CD4-positive, alpha-beta T cell treated with Interleukin-10 for 1 hour (primary cell): ENCODE measurements around the gene ASL.
"Not testable (repeated sequence)": the region's sequence is repeated elsewhere in the genome, so short reads cannot be mapped to it uniquely, and the experiment has no call there.

ENCODE experiments used
- DNase-seq: peaks from one replicate; pipeline ENCODE4 v3.0.0-alpha.2; 2020

ASL gene

DNA sequence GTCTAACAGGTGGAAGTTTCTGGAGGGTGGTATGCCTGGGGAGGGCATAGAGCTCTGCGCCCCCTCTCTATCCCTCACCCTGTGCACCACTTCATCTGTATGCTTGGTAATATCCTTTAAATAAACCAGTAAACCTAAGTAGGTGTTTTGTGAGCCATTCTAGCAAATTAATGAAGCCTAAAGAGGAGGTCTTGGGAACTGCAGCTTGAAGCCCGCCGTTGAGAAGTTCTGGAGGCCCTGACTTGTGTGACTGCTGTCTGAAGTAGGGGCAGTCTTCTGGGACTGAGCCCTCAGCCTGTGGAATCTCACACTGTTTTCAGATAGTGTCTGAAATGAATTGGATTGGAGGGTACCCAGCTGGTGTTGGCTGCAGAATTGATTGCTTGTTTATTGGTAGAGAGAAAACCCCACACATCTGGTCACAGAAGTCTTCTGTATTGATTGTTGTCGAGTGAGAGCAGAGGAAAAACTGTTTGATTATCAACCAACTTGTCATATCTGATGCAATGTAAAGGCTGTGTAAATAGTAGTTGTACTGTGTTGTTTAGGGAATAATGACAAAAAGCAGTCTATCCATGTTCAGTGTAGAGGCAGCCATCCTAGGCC, 43.7 kb downstream of the ASL start:
- no peak for DNase-seq

DNA sequence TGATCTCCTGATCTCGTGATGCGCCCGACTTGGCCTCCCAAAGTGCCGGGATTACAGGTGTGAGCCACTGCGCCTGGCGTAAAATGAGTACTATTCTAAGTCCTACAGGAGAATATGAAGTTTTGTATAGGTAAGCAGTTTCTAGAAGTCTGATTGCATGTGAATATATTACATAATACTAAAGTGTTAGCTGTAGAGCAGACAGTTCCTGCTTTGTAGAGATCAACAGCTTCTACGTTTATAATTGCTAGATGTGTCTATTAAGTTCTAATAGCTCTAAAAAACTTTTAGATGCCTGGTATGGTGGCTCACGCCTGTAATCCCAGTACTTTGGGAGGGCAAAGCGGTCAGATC, 47.5 kb downstream of the ASL start:
- no peak for DNase-seq

DNA sequence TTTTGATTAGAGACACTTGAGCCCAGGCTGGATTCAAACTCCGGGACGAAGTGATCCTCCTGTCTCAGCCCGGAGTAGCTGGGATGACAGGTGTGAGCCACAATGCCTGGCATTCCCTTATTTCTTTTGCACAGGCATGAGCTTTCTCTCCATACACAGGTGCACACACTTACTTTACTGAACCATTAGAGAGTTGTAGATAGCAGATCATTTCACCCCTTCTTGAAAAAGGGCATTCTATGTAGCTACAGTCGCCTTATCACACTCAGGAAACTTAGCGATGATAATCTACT, 48.9 kb downstream of the ASL start:
- not testable (repeated sequence) for DNase-seq

DNA sequence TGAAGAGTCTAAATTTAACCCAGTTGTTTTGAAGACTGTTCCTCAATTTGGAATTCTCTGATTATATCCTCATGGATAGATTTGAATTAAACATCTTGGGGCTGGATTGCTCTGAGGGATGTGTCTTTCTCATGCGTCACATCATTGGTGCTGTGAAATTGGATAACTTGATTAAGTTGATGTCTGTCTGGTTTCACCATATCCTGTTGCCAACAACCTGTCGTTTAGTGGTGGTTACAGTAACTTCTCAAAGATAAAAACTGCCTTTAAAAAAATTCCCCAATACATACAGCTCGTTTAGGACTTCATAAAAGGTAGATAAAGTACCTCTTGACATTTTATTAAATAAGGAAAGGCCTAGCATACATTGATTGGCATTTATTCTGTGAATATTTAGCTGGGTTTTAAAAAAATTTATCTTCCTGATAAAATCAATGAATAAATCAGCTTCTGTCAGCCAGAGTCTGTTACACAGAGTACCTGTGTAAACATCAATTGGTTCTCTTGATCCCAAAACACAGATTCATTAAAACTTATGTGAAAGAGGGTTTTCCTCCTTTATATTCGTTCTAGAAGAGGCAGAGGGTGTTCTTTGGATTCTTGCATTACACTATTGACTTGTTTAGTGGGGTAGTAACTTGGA, 49.6 kb downstream of the ASL start:
- DNase-seq, result peak; percentile 30

DNA sequence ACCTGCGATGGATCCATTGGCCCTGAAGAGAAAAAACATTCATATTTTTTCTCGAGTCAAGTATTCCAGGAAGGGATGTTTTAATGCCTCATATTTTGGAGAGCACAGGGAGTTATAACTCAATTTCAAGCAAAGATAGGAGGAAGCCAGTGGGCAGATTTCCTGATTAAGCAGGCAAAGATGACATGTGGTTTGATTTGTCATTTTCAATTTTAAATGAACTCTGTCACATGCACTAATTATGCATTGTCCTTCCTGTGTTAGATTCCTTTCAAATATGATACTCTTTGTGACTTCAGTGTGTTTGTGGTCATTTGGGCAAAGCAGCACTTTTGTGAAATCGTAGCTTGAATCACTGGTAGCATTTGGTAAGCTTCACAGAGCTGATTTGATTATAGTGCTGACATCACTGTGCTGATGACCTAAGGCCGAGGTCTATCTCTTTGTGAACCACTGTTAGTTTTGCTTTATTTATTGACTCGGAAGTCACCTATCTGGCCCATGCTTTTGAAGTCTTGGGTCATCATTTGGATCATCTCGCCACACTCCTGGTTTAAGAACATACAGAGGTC, 50.2 kb downstream of the ASL start:
- peak; percentile 26 for DNase-seq

DNA sequence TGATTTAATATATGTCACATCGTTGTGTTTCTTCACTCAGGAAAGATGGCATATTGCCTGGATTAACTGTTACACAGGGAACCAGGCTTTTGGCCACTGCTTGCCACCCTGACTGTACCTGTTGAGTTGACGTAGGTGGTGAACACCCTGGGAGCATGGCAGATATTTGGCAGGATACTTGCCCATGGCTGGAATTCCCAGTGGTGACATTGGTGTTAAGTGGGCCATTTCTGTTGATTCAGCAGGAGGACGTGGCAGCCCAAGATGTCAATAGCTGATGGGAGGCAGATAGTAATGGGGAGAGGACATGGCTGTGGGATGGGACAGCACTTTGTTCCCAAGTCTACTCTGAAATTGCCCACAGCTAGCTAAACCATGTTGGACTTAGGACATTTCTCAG, 51.6 kb downstream of the ASL start:
- DNase-seq, result not testable (repeated sequence)

DNA sequence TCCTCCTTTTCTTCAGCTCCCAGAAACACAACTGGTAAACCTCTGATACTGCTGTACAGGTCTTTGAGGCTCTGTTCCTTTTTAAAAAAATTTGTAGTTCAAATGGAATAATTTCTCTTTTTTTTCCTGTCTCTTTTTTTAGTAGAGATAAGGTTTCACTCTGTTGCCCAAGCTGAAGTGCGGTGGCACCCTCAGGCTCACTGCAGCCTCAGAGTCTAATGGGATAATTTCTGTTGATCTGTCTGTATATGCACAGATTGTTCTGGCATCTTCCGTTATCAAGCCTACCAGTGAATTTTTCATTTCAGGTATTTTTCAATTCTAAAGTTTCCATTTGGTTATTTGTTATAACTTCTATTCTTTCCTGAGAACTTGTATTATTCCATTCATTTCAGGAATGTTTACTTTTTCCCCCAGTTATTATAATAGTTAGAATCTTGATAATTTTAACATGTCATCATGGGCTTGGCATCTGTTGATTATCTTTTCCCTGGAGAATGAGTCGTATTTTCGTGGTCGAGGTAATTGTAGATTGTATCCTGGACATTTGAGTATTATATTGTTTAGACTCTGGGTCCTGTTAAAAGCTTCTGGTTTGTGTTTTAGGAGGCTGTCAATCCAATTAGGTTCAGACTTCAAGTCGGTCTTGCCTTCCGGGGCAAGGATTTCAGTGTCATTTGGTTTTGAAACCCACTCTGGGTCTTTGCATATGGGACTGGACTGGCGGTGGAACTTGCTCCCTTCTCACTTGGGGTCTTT, 63.6 kb downstream of the ASL start:
- DNase-seq, result no peak

DNA sequence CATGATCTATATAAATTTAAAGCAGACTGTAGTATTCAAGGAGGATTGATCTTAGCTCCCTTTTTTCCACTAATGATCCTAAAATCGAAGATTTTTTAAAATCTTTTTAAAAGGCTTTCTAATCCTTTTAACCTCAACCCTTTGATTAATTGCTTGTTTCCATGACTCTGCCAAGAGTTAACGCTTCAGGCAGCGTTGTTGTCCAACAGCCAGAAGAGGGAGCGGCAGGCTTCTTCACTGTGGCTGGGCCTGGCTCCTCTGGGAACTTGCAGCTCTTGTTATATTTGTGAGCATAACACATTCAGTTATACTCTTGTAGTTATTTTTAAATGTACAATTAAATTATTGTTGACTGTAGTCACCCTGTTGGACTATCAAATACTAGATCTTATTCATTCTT, 65.3 kb downstream of the ASL start:
- DNase-seq, result no peak

DNA sequence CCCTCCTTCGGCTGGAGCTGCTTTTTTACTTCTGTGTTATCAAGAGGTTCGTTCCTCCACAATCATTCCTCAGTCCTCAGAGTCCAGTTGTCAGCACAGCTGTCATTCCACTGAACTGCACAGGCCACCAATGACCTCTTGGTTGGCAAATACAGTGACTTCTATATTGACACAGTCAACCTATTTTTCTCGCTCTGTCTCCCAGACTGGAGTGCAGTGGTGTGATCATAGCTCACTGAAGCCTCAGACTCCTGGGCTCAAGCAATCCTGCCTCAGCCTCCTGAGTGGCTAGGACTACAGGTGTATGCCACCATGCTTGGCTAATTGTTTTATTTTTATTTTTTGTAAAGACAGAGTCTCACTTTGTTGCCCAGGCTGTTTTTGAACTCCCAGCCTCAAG, 66.7 kb downstream of the ASL start:
- DNase-seq, result no peak

DNA sequence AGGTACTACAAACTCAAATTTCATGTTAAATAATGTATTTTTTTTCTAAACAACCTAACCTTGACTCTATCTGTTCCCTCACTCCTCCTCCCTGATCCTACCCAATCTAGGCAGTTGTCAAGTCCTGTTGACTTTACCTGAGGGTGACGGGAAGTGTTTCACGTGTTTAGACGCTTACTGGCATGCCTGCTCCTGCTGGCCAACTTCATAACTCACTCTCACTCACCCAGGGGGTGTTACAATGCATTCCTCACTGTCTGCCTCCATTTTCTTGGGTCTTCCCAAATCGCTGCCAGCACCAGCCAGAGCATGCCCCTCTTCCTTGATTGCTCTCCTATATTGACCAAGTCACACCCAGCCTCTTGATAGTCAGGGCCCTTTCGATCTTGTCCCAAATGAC, 67.4 kb downstream of the ASL start:
- no peak for DNase-seq
